PC-3 (cell line): ENCODE results near the gene HIP1R.

Experiments
- CTCF ChIP-seq: fragments of 300-600 bp; sonication (generic); conservative IDR thresholded peaks from 2 replicates; pipeline ENCODE4 v1.5.1; 2017; ENCODE audit warnings: antibody characterized with exemption, low read depth, mild to moderate bottlenecking, low read length
- EZH2phosphoT487 ChIP-seq: fragments of 300-600 bp; sonication (generic); IDR thresholded peaks from 2 replicates; pipeline ENCODE4 v1.6.1; 2018; ENCODE audit warnings: mild to moderate bottlenecking, antibody characterized with exemption, low read length, borderline replicate concordance

DNA sequence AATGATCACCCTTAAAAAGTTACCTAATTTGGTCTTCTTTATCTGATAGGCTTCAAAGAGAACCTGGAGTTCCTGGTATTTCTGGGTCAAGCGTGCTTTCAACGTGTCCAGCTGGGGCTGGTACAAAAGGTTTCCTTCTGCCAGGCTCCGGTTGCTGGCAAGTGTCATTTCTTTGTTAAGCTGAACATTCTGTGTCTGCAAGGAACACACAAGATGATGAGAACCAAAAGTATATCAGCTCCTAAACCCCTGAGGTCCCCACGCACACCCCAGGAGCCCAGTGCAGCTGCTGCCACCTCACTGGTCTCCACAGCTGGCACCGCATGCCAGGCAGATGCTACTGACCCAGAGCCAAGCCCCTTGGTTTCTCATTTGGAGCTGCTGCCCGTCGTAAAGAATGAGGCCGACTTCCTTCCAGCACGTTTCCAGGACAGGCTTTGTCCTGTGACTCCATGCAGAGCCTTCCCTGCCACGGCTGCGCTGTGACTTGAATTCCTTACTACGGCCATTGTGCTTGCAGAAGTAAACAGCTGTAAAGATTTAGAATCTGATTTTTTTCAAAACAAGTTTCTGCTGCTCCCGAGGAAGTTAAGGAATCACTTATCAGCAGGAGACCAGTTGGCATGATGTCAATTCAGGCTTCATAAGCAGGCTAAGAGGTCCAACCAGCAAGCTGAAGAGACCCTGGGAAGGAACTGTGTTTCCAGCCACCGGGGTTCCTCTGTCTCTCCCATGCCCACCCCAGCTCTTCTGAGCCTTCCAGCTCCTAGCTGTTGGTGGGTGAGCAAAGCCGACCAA lies 35.8 kb downstream of the HIP1R start:
- TF ChIP-seq EZH2phosphoT487 (no peak), CTCF (no peak)
